H1 (cell line): ENCODE data around the gene AGBL4. TPM values are rescaled to one million over a fixed set of nuclear protein-coding genes. Genes with fewer than 3 reads are reported as not detected.

Experiments used
- CTCF ChIA-PET: fragments of 300-600 bp; sonication (Branson Sonifier 250); formaldehyde crosslinking; loops from one replicate; lab custom pipeline; 2021; ENCODE audit not compliant: partially characterized antibody; lab: Charles Lee
- POLR2A ChIA-PET: fragments of 300-600 bp; sonication (Branson Sonifier 250); formaldehyde crosslinking; loops from one replicate; lab custom pipeline; 2021; ENCODE audit warnings: inconsistent platforms; ENCODE audit not compliant: partially characterized antibody; lab: Charles Lee
- DNase-seq, 2 experiments: peaks; one replicate each; pipeline versions ENCODE4 v3.0.0 to v3.0.0-alpha.2; 2010 to 2022; ENCODE audit warnings: low spot score in 2 of 2, low read depth in 1 of 2, mixed read lengths in 1 of 2
- FAIRE-seq: peaks from 2 replicates; lab custom pipeline; 2011; peaks lifted over from hg19 to GRCh38; lab: Jason Lieb, UNC
- H2AFZ ChIP-seq: 2 replicates; pipeline ENCODE4 v1.8.1; 2012; ENCODE audit warnings: low read length, inconsistent platforms
- H2AK5ac ChIP-seq: 2 replicates; pipeline ENCODE4 v1.6.1; 2013; ENCODE audit warnings: low read depth, low read length
- H2BK120ac ChIP-seq: replicated peaks from 2 replicates; pipeline ENCODE3; 2013; ENCODE audit warnings: low read depth, low read length, inconsistent platforms
- H2BK12ac ChIP-seq: 2 replicates; pipeline ENCODE4 v1.6.1; 2013; ENCODE audit warnings: low read depth, low read length
- H2BK15ac ChIP-seq: 2 replicates; pipeline ENCODE4 v1.6.1; 2013; ENCODE audit warnings: low read length
- H2BK20ac ChIP-seq: 2 replicates; pipeline ENCODE4 v1.6.1; 2013; ENCODE audit warnings: low read length
- H2BK5ac ChIP-seq: 2 replicates; pipeline ENCODE4 v1.6.1; 2013; ENCODE audit warnings: low read depth, low read length
- H3K14ac ChIP-seq: 2 replicates; pipeline ENCODE4 v1.6.1; 2013; ENCODE audit warnings: inconsistent platforms; ENCODE audit not compliant: insufficient read length
- H3K18ac ChIP-seq: 2 replicates; pipeline ENCODE4 v1.6.1; 2013; ENCODE audit warnings: low read length; ENCODE audit errors: extremely low read depth
- H3K23ac ChIP-seq: 2 replicates; pipeline ENCODE4 v1.6.1; 2013; ENCODE audit warnings: inconsistent platforms; ENCODE audit not compliant: insufficient read length
- H3K23me2 ChIP-seq: 2 replicates; pipeline ENCODE4 v1.6.1; 2013; ENCODE audit warnings: low read depth, low read length
- H3K27ac ChIP-seq: 2 replicates; pipeline ENCODE4 v1.6.1; 2011; ENCODE audit warnings: low read depth, low read length, inconsistent platforms
- H3K27me3 ChIP-seq, 4 experiments: replicated peaks in 1 of 4; 1 replicate in 1 of 4; 2 replicates in 3 of 4; pipeline versions ENCODE4 v1.6.1 to v1.8.1; 2011 to 2013; ENCODE audit warnings: low read length in 3 of 4, mild to moderate bottlenecking in 3 of 4, inconsistent platforms in 2 of 4, mixed read lengths in 2 of 4, moderate library complexity in 1 of 4; ENCODE audit not compliant: control insufficient read depth in 3 of 4, insufficient read depth in 3 of 4; ENCODE audit errors: extremely low read depth in 1 of 4
- H3K36me3 ChIP-seq, 4 experiments: 2 replicates each; pipeline versions ENCODE4 v1.6.1 to v1.8.1; 2011 to 2013; ENCODE audit warnings: mild to moderate bottlenecking in 4 of 4, low read length in 3 of 4, moderate library complexity in 2 of 4, control low read depth in 1 of 4, inconsistent platforms in 1 of 4; ENCODE audit not compliant: insufficient read depth in 4 of 4, control insufficient read depth in 2 of 4
- H3K4ac ChIP-seq: replicated peaks from 2 replicates; pipeline ENCODE3; 2013; ENCODE audit warnings: low read length, low read depth, mixed read lengths, inconsistent platforms; ENCODE audit not compliant: insufficient read length
- H3K4me1 ChIP-seq, 4 experiments: replicated peaks in 1 of 4; 1 replicate in 1 of 4; 2 replicates in 3 of 4; pipeline versions ENCODE4 v1.6.1 to v1.8.1; 2011 to 2013; ENCODE audit warnings: low read length in 3 of 4, inconsistent platforms in 2 of 4, mixed read lengths in 1 of 4; ENCODE audit not compliant: insufficient read depth in 4 of 4, control insufficient read depth in 3 of 4
- H3K4me2 ChIP-seq, 2 experiments: 2 replicates each; pipeline versions ENCODE4 v1.6.1 to v1.8.1; 2011 to 2013; ENCODE audit warnings: low read depth in 2 of 2, low read length in 2 of 2, control low read depth in 1 of 2, inconsistent platforms in 1 of 2, mild to moderate bottlenecking in 1 of 2; ENCODE audit not compliant: insufficient read depth in 1 of 2
- H3K4me3 ChIP-seq, 4 experiments: fragments of 200-600, 300-600 bp in 1 of 4; sonication (generic), shearing (Covaris generic), sonication (Bioruptor Twin) in 1 of 4; 2 replicates each; pipeline versions ENCODE4 v1.5.1 to v1.8.1; 2011 to 2016; ENCODE audit warnings: low read length in 4 of 4, low read depth in 3 of 4, control low read depth in 2 of 4, inconsistent platforms in 2 of 4, mild to moderate bottlenecking in 2 of 4, mixed read lengths in 1 of 4, moderate library complexity in 1 of 4; ENCODE audit not compliant: insufficient read depth in 2 of 4; ENCODE audit errors: extremely low read depth in 1 of 4
- H3K56ac ChIP-seq: replicated peaks from 2 replicates; pipeline ENCODE3; 2013; ENCODE audit warnings: low read depth, mild to moderate bottlenecking, mixed read lengths, low read length, inconsistent platforms; ENCODE audit not compliant: insufficient read length
- H3K79me1 ChIP-seq: 2 replicates; pipeline ENCODE4 v1.6.1; 2013; ENCODE audit warnings: low read depth, low read length, control low read depth
- H3K79me2 ChIP-seq, 2 experiments: 2 replicates each; pipeline versions ENCODE4 v1.6.1 to v1.8.1; 2012 to 2013; ENCODE audit warnings: low read length in 2 of 2, mild to moderate bottlenecking in 2 of 2, inconsistent platforms in 1 of 2; ENCODE audit not compliant: insufficient read depth in 2 of 2, control insufficient read depth in 1 of 2
- H3K9ac ChIP-seq, 4 experiments: replicated peaks in 1 of 4; 1 replicate in 1 of 4; 2 replicates in 3 of 4; pipeline versions ENCODE4 v1.6.1 to v1.8.1; 2011 to 2013; ENCODE audit warnings: low read depth in 3 of 4, low read length in 3 of 4, control low read depth in 2 of 4, mild to moderate bottlenecking in 2 of 4, moderate library complexity in 2 of 4, inconsistent platforms in 1 of 4; ENCODE audit errors: extremely low read depth in 1 of 4
- H3K9me3 ChIP-seq, 2 experiments: 2 replicates each; pipeline versions ENCODE4 v1.6.1 to v1.8.1; 2012 to 2013; ENCODE audit warnings: mild to moderate bottlenecking in 2 of 2, moderate library complexity in 2 of 2, control low read depth in 1 of 2, inconsistent platforms in 1 of 2, low read depth in 1 of 2, low read length in 1 of 2, mixed read lengths in 1 of 2; ENCODE audit not compliant: insufficient read depth in 2 of 2
- H4K20me1 ChIP-seq, 2 experiments: replicated peaks in 1 of 2; 2 replicates each; pipeline versions ENCODE3 to v1.8.1; 2011 to 2013; ENCODE audit warnings: inconsistent platforms in 2 of 2, low read length in 2 of 2, mild to moderate bottlenecking in 1 of 2; ENCODE audit not compliant: insufficient read depth in 2 of 2, control insufficient read depth in 1 of 2
- H4K5ac ChIP-seq: 2 replicates; pipeline ENCODE4 v1.6.1; 2013; ENCODE audit warnings: low read length, low read depth, mixed read lengths, inconsistent platforms; ENCODE audit not compliant: insufficient read length
- H4K8ac ChIP-seq: 2 replicates; pipeline ENCODE4 v1.8.0; 2013; ENCODE audit warnings: mild to moderate bottlenecking, moderate library complexity, low read length, inconsistent platforms; ENCODE audit not compliant: insufficient read depth; ENCODE audit errors: extremely low read depth
- H4K91ac ChIP-seq: replicated peaks from 2 replicates; pipeline ENCODE3; 2013; ENCODE audit warnings: low read length, mixed read lengths, inconsistent platforms; ENCODE audit not compliant: insufficient read length
- WGBS, 2 experiments: shearing (Covaris generic) in 1 of 2; methylation state at CpG; one replicate each; pipeline versions ENCODE4 v1.1.6 to v1.1.7; 2013 to 2015; ENCODE audit warnings: low lambda C conversion rate in 2 of 2, mixed read lengths in 2 of 2, inconsistent platforms in 1 of 2, low coverage in 1 of 2, missing lambda C conversion rate in 1 of 2; ENCODE audit not compliant: insufficient replicate concordance in 2 of 2, insufficient coverage in 1 of 2, insufficient read length in 1 of 2; ENCODE audit errors: extremely low coverage in 1 of 2, missing lambda C conversion rate in 1 of 2; 5-methylcytosine and 5-hydroxymethylcytosine counted together
- polyA plus RNA-seq, 7 experiments: library from polyadenylated mRNA; depleted of rRNA in 3 of 7; stranded (reverse) in 5 of 7; unstranded in 2 of 7; fragments of >200 nt in 5 of 7; fragments of 200-250 nt in 2 of 7; gene quantifications; 1 replicate in 5 of 7; 2 replicates in 1 of 7; 4 replicates in 1 of 7; pipeline versions ENCODE4 v1.2.1 to v1.2.3, GENCODE V29; 2011 to 2013; ENCODE audit warnings: missing spikeins in 2 of 7, mixed read lengths in 2 of 7
- total RNA-seq: library from RNA; stranded (reverse); fragmentation: NEBNext Ultra II Directional; extraction: Animal tissue kit (Norgen Biotek cat#: 25700); gene quantifications from 2 replicates; pipeline ENCODE4 v1.2.1, GENCODE V29; 2021
- TF ChIP-seq, protein P1 (sequence below): IDR thresholded peaks from 2 replicates; pipeline ENCODE4 v1.6.1; 2011; ENCODE audit warnings: low read depth, mild to moderate bottlenecking, low read length; ENCODE audit not compliant: insufficient read depth

Gene AGBL4
- total and polyA plus RNA-seq, 2 of the 8 experiments (the other 6 are each of a cell fraction or from before 2014, with no cell fraction given) = 0.41 to 0.45 TPM

GRCh38 chr1:48746906-48747305 is 1276.8 kb downstream of the AGBL4 start:
- no peaks in the 10 kb centered on the region for H4K20me1 ChIP-seq
- TF ChIP-seq, protein P1, sequence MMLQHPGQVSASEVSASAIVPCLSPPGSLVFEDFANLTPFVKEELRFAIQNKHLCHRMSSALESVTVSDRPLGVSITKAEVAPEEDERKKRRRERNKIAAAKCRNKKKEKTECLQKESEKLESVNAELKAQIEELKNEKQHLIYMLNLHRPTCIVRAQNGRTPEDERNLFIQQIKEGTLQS = no peak

More at GRCh38 chr1:48746906-48747305, 1276.8 kb downstream of the AGBL4 start:
- Histone ChIP-seq H3K9ac (no peak overlapping the region), H3K4me1 (no peaks in the 10 kb centered on the region; a peak in 1 of 7 replicates), H3K27me3 (no peaks in the 10 kb centered on the region), H2AK5ac (no peak overlapping the region), H3K4me2 (no peak overlapping the region), H3K18ac (no peak overlapping the region), H2BK12ac (no peak overlapping the region), H3K14ac (no peak overlapping the region), H2AFZ (no peak overlapping the region), H3K56ac (no peak overlapping the region), H3K36me3 (no peaks in the 10 kb centered on the region), H3K79me1 (no peaks in the 10 kb centered on the region; the same call in none of the 2 replicates), H3K9me3 (no peaks in the 10 kb centered on the region), H2BK120ac (no peak overlapping the region), H4K8ac (no peak overlapping the region), H3K23me2 (no peaks in the 10 kb centered on the region; the same call in 1 of the 2 replicates), H2BK5ac (no peak overlapping the region), H3K79me2 (no peaks in the 10 kb centered on the region), H2BK20ac (no peak overlapping the region), H3K23ac (no peak overlapping the region), H2BK15ac (no peak overlapping the region), H4K91ac (no peak overlapping the region), H3K27ac (no peak overlapping the region), H3K4ac (no peak overlapping the region), H3K4me3 (no peak overlapping the region), H4K5ac (no peak overlapping the region)
- FAIRE-seq (no peak), DNase-seq (no peak)
- ChIA-PET POLR2A (no interaction called here), CTCF (no interaction called here)
- 91% methylated on average over 5 of the region's 5 CpGs; no CpG with 5 or more reads in 1 of the 2 experiments for WGBS, 2 experiments
